Thoracic aorta endothelial cell (primary cell): ENCODE measurements around the gene POU6F2. TPM values are rescaled to one million over a fixed set of nuclear protein-coding genes. Genes with fewer than 3 reads are reported as not detected.

Experiments used
- small RNA-seq: library from RNA; depleted of rRNA; stranded (forward); fragments of <200 nt; gene quantifications from one replicate; pipeline ENCODE3, GENCODE V24; 2012
- total RNA-seq: library from RNA; depleted of rRNA; stranded (reverse); fragments of >200 nt; gene quantifications from 2 replicates; pipeline ENCODE4 v1.2.3, GENCODE V29; 2012

The POU6F2 gene
- total RNA-seq = not detected in 2 replicates

GRCh38 chr7:38977685-38978084 is at the start of gene POU6F2:
POU6F2 (plus strand) TSS chr7:38977909; CDS start chr7:38977954, 45 bp downstream.

Small RNA genes lying within 50 kb of the gene (small RNA-seq; reads per million reads assigned to genes)
- 3.7 reads per million, percentile 71 among the genes with 10 or more reads in this experiment for gene SNORA20B

Other genes with a start within 250 kb of the POU6F2 start
- gene VPS41, start 68.7 kb upstream of the POU6F2 start, total RNA-seq = 61.2 and 63.8 TPM in 2 replicates